Muscle layer of colon (tissue), 2 donors: ENCODE measurements around the gene UBE2J2.

Experiments used
- H3K27ac ChIP-seq: one replicate; pipeline ENCODE4 v1.7.0; 2013; ENCODE audit warnings: low read depth, mild to moderate bottlenecking, low read length, moderate library complexity
- H3K27me3 ChIP-seq, 2 donors: one replicate each; pipeline ENCODE4 v1.7.0; 2013; ENCODE audit warnings: low read length in 2 of 2, mild to moderate bottlenecking in 2 of 2; ENCODE audit not compliant: insufficient read depth in 2 of 2, control insufficient read depth in 1 of 2
- H3K36me3 ChIP-seq: one replicate; pipeline ENCODE4 v1.7.0; 2013; ENCODE audit warnings: mild to moderate bottlenecking, low read length; ENCODE audit not compliant: insufficient read depth
- H3K4me1 ChIP-seq: one replicate; pipeline ENCODE4 v1.7.0; 2013; ENCODE audit warnings: mild to moderate bottlenecking, low read length; ENCODE audit not compliant: insufficient read depth
- H3K4me3 ChIP-seq, 2 donors: one replicate each; pipeline ENCODE4 v1.7.0; 2013; ENCODE audit warnings: low read length in 2 of 2, low read depth in 1 of 2, mild to moderate bottlenecking in 1 of 2, moderate library complexity in 1 of 2
- H3K9ac ChIP-seq: one replicate; pipeline ENCODE4 v1.7.0; 2013; ENCODE audit warnings: low read length
- H3K9me3 ChIP-seq: one replicate; pipeline ENCODE4 v1.7.0; 2013; ENCODE audit warnings: mild to moderate bottlenecking, low read length
- donor health status: abdominal sarcoma.
- donor health status: Adenocarcinoma of cecum.

UBE2J2 gene

DNA sequence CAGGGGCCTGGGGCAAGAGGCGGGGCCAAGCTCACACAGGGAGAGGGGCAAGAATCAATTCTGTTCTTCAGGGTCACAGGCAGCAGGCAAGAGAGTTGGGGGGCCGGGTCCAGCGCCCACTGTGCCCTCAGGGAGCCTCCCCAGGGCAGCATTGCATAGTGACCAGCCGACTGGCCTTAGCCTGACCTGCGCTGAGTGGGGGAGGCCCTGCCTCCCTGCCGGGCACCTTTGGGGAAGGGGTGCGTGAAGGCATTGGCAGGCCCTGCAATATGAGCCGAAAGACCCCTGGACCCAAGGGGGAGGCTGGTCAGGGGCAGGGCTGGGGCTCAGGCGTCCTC is 18.8 kb upstream of the UBE2J2 start:
- Histone ChIP-seq H3K27me3 (peaks cover 0 to 3% of the 10 kb centered on the region in 2 donors), H3K9me3 (no peaks in the 10 kb centered on the region)

DNA sequence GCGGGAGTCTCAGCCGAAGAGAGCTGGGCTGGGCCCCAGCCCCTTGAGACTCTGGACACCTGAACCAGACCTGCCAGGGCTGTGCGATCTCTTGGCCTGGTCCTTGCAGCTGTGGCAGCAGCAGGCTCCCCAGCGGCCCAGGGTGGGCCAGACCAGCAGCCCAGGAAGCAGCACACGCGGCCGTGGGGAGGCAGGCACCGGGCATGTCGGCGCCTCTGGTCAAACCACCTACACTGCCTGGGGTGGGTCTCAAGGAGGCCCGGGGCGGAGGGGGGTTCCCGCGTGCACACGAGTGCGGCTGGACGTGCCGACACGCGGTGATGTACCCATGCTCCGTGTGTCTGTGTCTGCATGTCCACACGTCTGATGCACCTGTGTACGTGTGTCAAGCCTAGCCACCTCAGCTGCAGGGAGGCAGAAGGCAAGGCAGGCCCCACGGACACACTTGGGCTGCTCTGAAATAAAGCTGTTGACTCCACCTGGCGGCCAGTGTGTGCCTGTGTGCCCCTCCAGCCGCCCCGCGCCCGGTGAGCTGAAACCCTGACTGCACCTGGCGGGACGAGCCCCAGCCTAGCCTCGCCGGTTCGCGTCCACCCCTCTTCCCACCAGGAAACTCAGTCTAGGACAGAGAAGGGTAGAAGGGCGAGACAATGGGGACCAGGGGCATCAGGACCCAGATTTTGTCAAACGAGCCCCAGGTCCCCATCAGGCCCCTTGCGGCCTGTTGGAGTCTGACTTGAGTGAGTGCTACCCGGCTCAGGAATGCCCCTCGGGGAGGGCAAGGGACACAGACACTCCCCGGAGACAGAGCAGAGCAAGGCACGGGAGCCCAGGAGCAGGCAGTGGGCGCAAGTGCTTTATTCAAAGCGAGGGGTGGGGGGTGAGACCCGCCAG is 18.1 kb upstream of the UBE2J2 start:
- no peak overlapping the region for H3K27ac ChIP-seq
- H3K9ac ChIP-seq: no peak overlapping the region
- H3K27me3 ChIP-seq: peaks cover 0 to 9% of the 10 kb centered on the region in 2 donors
- no peaks in the 10 kb centered on the region for H3K9me3 ChIP-seq
- H3K4me3 ChIP-seq: no peak overlapping the region
- no peaks in the 10 kb centered on the region for H3K36me3 ChIP-seq
- H3K4me1 ChIP-seq: no peaks in the 10 kb centered on the region

More for the DNA sequence above, 18.8 kb upstream of the UBE2J2 start:
- Histone ChIP-seq H3K27ac (no peak overlapping the region), H3K36me3 (no peaks in the 10 kb centered on the region), H3K9ac (no peak overlapping the region), H3K4me3 (no peak overlapping the region), H3K4me1 (no peaks in the 10 kb centered on the region)

DNA sequence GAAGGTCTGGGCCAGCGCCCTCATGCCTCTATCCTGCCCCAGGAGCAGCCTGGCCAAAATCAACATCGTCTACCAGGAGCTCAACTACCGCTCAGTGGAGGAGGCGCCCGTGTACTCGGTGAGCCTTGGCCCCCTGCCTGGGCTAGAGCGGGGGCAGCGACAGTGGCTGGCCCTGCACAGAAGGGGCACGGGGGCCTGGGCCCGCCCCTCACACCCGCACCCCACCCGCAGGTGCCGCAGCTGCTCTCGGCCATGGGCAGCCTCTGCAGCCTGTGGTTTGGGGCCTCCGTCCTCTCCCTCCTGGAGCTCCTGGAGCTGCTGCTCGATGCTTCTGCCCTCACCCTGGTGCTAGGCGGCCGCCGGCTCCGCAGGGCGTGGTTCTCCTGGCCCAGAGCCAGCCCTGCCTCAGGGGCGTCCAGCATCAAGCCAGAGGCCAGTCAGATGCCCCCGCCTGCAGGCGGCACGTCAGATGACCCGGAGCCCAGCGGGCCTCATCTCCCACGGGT is 17.4 kb upstream of the UBE2J2 start:
- no peak overlapping the region for H3K9ac ChIP-seq
- no peak overlapping the region for H3K27ac ChIP-seq
- no peaks in the 10 kb centered on the region for H3K4me1 ChIP-seq
- no peaks in the 10 kb centered on the region for H3K9me3 ChIP-seq
- H3K4me3 ChIP-seq: no peak overlapping the region
- H3K36me3 ChIP-seq: no peaks in the 10 kb centered on the region
- peaks cover 0 to 17% of the 10 kb centered on the region in 2 donors for H3K27me3 ChIP-seq

DNA sequence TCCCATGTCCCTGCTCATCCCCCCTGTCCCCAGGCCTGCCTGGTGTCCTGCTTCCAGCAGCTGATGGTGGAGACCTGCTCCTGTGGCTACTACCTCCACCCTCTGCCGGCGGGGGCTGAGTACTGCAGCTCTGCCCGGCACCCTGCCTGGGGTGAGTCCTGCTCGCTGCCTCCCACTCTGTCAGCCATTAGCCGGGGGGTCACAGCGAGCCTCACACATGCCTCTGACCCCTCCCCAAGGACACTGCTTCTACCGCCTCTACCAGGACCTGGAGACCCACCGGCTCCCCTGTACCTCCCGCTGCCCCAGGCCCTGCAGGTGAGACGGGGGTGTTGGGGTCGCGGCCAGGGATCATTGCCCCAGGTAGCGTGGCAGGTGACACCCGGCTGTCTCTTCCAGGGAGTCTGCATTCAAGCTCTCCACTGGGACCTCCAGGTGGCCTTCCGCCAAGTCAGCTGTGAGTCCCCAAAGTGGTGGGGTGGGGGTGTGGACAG is 16.6 kb upstream of the UBE2J2 start:
- Histone ChIP-seq H3K27ac (no peak overlapping the region), H3K4me3 (no peak overlapping the region)

DNA sequence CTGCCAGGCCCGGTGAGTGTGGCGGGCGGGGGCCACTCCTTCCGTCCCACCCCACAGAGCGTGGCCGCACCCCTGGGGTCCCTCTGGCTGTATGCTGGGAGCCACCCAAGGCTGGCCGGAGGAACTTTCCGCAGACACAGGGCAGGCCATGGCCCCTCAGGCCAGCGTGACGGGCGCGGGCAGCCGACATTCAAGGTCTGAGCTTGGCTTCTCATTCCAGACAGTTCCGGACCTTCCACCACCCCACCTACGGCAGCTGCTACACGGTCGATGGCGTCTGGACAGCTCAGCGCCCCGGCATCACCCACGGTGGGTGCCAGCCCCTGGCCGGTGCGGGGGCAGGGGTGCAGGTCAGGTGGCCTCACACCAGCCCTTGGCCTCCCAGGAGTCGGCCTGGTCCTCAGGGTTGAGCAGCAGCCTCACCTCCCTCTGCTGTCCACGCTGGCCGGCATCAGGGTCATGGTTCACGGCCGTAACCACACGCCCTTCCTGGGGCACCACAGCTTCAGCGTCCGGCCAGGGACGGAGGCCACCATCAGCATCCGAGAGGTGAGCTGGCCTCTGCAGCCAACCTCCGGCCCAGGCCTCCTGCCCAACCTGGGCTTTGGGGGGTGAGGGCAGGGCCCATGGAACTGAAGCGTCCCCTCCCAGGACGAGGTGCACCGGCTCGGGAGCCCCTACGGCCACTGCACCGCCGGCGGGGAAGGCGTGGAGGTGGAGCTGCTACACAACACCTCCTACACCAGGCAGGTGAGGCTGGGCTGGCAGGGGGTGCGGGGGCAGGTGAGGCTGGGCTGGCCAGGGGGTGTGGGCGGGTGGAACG is 13.8 kb upstream of the UBE2J2 start:
- no peak overlapping the region for H3K27ac ChIP-seq
- no peak overlapping the region for H3K9ac ChIP-seq

More for the DNA sequence above, 16.6 kb upstream of the UBE2J2 start:
- H3K4me1 ChIP-seq: no peaks in the 10 kb centered on the region
- no peaks in the 10 kb centered on the region for H3K9me3 ChIP-seq
- H3K27me3 ChIP-seq: peaks cover 0 to 25% of the 10 kb centered on the region in 2 donors
- H3K36me3 ChIP-seq: no peaks in the 10 kb centered on the region
- H3K9ac ChIP-seq: no peak overlapping the region

DNA sequence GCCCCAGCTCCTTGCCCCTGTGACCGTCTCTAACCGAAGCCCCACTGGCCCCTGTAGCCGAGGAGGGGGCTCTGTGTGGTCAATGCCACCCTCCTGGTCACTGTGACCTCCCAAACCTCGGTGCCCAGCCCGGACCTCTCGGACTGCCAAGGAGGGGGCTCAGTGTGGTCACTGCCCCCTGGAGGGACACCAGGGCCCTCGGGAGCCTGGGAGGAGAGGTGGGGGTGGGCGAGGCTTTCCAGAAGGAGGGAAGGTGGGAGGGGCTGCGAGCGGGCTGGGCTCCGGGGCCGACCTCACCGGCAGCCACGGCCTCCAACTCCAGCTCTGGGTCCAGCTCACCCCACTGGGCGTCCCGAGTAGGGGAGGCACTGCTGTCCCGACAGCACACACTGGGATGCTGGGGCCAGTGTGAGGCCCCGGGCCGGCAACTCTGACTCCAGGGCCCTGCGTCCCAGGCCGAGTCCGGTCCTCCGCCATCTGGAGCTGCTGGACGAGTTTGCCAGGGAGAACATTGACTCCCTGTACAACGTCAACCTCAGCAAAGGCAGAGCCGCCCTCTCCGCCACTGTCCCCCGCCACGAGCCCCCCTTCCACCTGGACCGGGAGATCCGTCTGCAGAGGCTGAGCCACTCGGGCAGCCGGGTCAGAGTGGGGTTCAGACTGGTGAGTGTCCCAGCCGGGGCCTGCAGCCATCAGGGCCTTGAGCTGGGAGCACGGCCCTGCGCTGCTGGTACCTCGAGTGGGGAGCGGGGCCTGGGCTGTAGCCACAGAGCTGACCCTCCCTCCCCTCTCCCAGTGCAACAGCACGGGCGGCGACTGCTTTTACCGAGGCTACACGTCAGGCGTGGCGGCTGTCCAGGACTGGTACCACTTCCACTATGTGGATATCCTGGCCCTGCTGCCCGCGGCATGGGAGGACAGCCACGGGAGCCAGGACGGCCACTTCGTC is 12.9 kb upstream of the UBE2J2 start:
- Histone ChIP-seq H3K9me3 (no peaks in the 10 kb centered on the region), H3K4me1 (no peaks in the 10 kb centered on the region), H3K36me3 (no peaks in the 10 kb centered on the region), H3K27me3 (peaks cover 0 to 32% of the 10 kb centered on the region in 2 donors), H3K9ac (no peak overlapping the region), H3K27ac (no peak overlapping the region), H3K4me3 (no peak overlapping the region)

More for the DNA sequence above, 13.8 kb upstream of the UBE2J2 start:
- no peaks in the 10 kb centered on the region for H3K36me3 ChIP-seq
- no peaks in the 10 kb centered on the region for H3K9me3 ChIP-seq
- H3K4me3 ChIP-seq: no peak overlapping the region
- no peaks in the 10 kb centered on the region for H3K4me1 ChIP-seq
- peaks cover 0 to 32% of the 10 kb centered on the region in 2 donors for H3K27me3 ChIP-seq

DNA sequence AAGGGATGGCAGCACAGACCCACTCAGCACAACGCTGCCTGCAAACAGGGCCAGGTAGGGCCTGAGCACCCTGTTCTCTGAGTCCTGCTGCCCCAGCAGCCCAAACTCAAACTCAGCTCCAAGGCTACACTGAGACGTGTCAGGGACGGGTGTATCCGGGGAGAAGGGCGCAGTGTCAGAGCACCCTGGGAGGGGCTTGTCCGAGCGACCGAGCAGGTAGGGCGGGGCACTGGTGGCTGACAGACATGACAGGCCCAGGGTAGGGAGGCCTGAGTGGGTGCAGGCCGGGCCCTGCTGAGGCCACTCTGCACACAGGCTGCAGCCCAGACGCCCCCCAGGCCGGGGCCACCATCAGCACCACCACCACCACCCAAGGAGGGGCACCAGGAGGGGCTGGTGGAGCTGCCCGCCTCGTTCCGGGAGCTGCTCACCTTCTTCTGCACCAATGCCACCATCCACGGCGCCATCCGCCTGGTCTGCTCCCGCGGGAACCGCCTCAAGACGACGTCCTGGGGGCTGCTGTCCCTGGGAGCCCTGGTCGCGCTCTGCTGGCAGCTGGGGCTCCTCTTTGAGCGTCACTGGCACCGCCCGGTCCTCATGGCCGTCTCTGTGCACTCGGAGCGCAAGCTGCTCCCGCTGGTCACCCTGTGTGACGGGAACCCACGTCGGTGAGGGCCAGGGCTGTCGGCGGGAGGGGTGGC is 12.1 kb upstream of the UBE2J2 start:
- H3K9me3 ChIP-seq: no peaks in the 10 kb centered on the region
- H3K9ac ChIP-seq: no peak overlapping the region
- H3K4me1 ChIP-seq: no peaks in the 10 kb centered on the region
- no peak overlapping the region for H3K4me3 ChIP-seq
- no peak overlapping the region for H3K27ac ChIP-seq
- H3K27me3 ChIP-seq: peaks cover 0 to 32% of the 10 kb centered on the region in 2 donors
- H3K36me3 ChIP-seq: no peaks in the 10 kb centered on the region

DNA sequence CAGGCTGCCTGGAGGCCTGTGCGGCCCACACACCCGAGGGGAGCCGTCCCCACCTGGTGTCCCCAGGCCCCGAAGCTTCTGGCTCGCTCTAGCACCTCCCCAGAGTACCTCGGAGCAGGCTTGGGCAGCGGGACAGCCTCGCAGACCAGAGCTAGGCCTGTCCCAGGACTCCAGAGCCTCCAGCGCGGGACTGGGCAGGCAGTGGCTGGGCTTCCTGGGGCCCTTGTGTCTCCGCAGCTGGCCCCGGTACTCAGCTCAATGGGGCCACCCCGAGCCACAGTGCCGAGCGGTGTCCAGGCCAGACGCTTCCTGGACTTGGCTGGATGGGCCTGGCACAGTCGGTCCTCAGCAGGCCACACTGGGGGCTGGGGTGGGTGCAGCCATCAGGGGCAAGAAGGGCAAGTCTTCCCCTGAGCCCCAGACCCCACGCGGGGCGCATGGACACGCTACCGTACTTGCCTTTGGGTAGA is 11.5 kb upstream of the UBE2J2 start:
- Histone ChIP-seq H3K4me3 (no peak overlapping the region), H3K27me3 (peaks cover 0 to 32% of the 10 kb centered on the region in 2 donors), H3K4me1 (no peaks in the 10 kb centered on the region), H3K9me3 (no peaks in the 10 kb centered on the region), H3K27ac (no peak overlapping the region), H3K9ac (no peak overlapping the region), H3K36me3 (no peaks in the 10 kb centered on the region)

DNA sequence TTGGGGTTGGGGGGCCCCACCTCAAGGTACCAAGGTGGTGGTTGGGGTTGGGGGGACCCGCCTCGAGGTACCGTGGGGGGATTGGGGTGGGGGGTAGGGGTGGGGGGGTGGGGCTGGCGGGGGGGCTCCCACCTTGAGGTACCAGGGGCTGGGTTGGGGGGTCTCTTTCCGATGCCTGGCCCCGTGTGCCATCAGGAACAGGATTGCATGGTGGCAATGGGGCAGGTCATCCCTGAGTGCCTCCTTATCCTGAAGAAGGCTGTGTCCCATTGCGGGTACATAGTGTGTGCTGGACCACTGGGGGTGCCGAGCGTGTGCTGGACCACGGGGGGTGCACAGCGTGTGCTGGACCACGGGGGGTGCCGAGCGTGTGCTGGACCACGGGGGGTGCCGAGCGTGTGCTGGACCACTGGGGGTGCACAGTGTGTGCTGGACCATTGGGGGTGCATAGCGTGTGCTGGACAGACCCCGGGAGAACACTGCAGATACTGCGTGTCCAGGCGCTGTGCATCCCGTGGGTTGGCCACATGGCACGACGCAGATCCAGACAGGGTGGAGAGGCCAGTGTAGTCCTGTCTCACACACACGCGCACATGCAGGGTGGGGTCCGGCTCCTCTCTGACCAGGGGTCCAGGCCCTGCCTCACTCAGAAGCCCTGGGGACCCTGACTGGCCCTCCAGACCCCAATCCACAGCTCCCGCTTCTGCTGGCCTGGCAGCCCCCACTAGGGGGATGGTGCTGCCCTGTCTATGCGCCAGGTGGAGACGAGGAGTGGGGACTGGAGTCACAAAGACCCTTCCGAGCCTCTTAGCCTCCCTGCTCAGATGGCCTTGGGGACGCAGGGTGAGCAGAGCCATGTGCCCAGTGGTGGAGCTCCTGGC is 10.8 kb upstream of the UBE2J2 start:
- Histone ChIP-seq H3K9me3 (no peaks in the 10 kb centered on the region), H3K9ac (no peak overlapping the region), H3K27ac (no peak overlapping the region), H3K4me3 (no peak overlapping the region), H3K27me3 (peaks cover 0 to 32% of the 10 kb centered on the region in 2 donors), H3K36me3 (no peaks in the 10 kb centered on the region), H3K4me1 (no peaks in the 10 kb centered on the region)
